ENCODE results near the gene OR52H1. TPM values are rescaled to one million over a fixed set of nuclear protein-coding genes. Genes with fewer than 3 reads are reported as not detected.

The OR52H1 gene
- total RNA-seq, 1 donor from 2014 or later, result 0.59 TPM

- no peak for DNase-seq
Observed at GRCh38 chr11:5531053-5531831, 17.1 kb downstream of the OR52H1 start.

- DNase-seq, result no peak
Observed at GRCh38 chr11:5528495-5528894, 19.8 kb downstream of the OR52H1 start.

- DNase-seq, result no peak
Observed at GRCh38 chr11:5527716-5528115, 20.6 kb downstream of the OR52H1 start.

GRCh38 chr11:5524756-5525155, 23.6 kb downstream of the OR52H1 start:
- DNase-seq, result no peak

GRCh38 chr11:5522308-5522707, 26.0 kb downstream of the OR52H1 start:
- no peak for DNase-seq

GRCh38 chr11:5521540-5521939, 26.8 kb downstream of the OR52H1 start:
- no peak for DNase-seq

GRCh38 chr11:5516599-5516998, 31.7 kb downstream of the OR52H1 start, which contains the start of gene UBQLNL:
Gene UBQLNL, minus strand, starts transcription at chr11:5516699. Its CDS starts 258 bp downstream, at chr11:5516441.
- no peak for DNase-seq

- DNase-seq, result no peak
Observed at GRCh38 chr11:5514841-5515240, 33.5 kb downstream of the OR52H1 start.

GRCh38 chr11:5509803-5510202, 38.5 kb downstream of the OR52H1 start, which contains the start of gene UBQLN3:
Gene UBQLN3, minus strand, starts transcription at chr11:5509957. Its CDS starts 399 bp downstream, at chr11:5509558.
- no peak for DNase-seq

- no peak for DNase-seq
Observed at GRCh38 chr11:5508605-5509004, 39.7 kb downstream of the OR52H1 start.

- DNase-seq, result no peak
Observed at GRCh38 chr11:5507933-5508305, 40.4 kb downstream of the OR52H1 start.

- DNase-seq, result no peak
Observed at GRCh38 chr11:5507177-5507932, 41.0 kb downstream of the OR52H1 start.

GRCh38 chr11:5505363-5506048, 42.8 kb downstream of the OR52H1 start:
- DNase-seq, result no peak

GRCh38 chr11:5504403-5504921, 43.9 kb downstream of the OR52H1 start:
- DNase-seq, result no peak

- DNase-seq, result no peak
Observed at GRCh38 chr11:5500393-5500801, 47.9 kb downstream of the OR52H1 start.

GRCh38 chr11:5499671-5500070, 48.7 kb downstream of the OR52H1 start:
- DNase-seq, result no peak

Other genes starting within 250 kb of the OR52H1 start
- not detected for gene OR51B4, start 246.6 kb downstream of the OR52H1 start, total RNA-seq
- gene OR51B2, start 224.2 kb downstream of the OR52H1 start, total RNA-seq, result 0.59 TPM
- gene OR51B5, start 205.0 kb downstream of the OR52H1 start, total RNA-seq, result 0.30 TPM
- not detected for gene OR51B6, start 197.0 kb downstream of the OR52H1 start, total RNA-seq
- gene OR51M1, start 164.7 kb downstream of the OR52H1 start, total RNA-seq, result not detected
- not detected for gene OR51Q1, start 126.4 kb downstream of the OR52H1 start, total RNA-seq
- gene OR51I1, start 107.0 kb downstream of the OR52H1 start, total RNA-seq, result 0.59 TPM
- not detected for gene OR51I2, start 99.2 kb downstream of the OR52H1 start, total RNA-seq
- not detected for gene OR52D1, start 59.9 kb downstream of the OR52H1 start, total RNA-seq
- gene UBQLN3, start 38.6 kb downstream of the OR52H1 start, total RNA-seq, result 0.49 TPM
- gene UBQLNL, start 31.8 kb downstream of the OR52H1 start, total RNA-seq, result 0.49 TPM
- not detected for gene OR52B6, start 32.3 kb upstream of the OR52H1 start, total RNA-seq
- gene TRIM6, start 48.1 kb upstream of the OR52H1 start, total RNA-seq, result 1.9 TPM
- gene TRIM34, start 76.5 kb upstream of the OR52H1 start, total RNA-seq, result 5.2 TPM
- gene TRIM5, start 136.5 kb upstream of the OR52H1 start, total RNA-seq, result 19.0 TPM
- 13.0 TPM for gene TRIM22, start 141.2 kb upstream of the OR52H1 start, total RNA-seq
- not detected for gene OR56B1, start 187.9 kb upstream of the OR52H1 start, total RNA-seq
- not detected for gene OR52N4, start 205.7 kb upstream of the OR52H1 start, total RNA-seq
- gene OR52N5, start 234.8 kb upstream of the OR52H1 start, total RNA-seq, result not detected
- gene OR52N1, start 242.7 kb upstream of the OR52H1 start, total RNA-seq, result not detected

All from skin of body (tissue), 2 donors.